Measurements from ENCODE around the gene CLEC16A. TPM values are rescaled to one million over a fixed set of nuclear protein-coding genes. Genes with fewer than 3 reads are reported as not detected.
A peak's percentile ranks its signal among the peaks of the same experiment; 100 is the strongest.
"Not testable (repeated sequence)": the region's sequence is repeated elsewhere in the genome, so short reads cannot be mapped to it uniquely, and the experiment has no call there.

The CLEC16A gene
- total and polyA plus RNA-seq, 5 donors from 2014 or later, result 11.8 to 38.9 (median 12.3) TPM

DNA sequence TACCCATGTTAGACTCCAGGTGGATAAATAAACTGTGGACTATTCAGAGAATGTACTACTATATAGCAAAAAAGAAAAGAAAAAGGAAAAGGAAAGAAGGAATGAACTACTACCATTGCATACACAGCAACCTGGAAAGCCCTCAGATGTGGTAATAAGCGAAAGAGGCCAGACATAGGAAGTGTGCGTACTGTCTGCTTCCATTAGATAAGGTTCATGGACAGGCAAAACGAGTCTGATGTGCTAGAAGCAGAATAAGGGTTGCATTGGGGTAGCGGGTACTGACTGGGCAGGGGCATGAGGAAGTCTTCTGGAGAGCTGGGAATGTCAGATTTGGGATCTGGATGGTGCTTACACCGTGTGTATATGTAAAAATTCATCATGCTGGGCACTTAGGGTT lies 21.8 kb downstream of the CLEC16A start:
- ATAC-seq (ENCODE audit: low read depth in 2 of 2), result no peak
- no peak for DNase-seq
- H3K27ac Mint-ChIP-seq, result peak overlapping the region; percentile 90 to 93 (median 90)
- peaks cover 14 to 30% (median 28%) of the 10 kb centered on the region in 4 donors for H3K4me1 Mint-ChIP-seq
- H3K4me1 ChIP-seq (ENCODE audit: control insufficient read depth, insufficient read depth, low read length, poor library complexity, severe bottlenecking), result peaks cover 23% of the 10 kb centered on the region
- no peak overlapping the region for H3K4me3 ChIP-seq (ENCODE audit: low read depth, low read length)
- H3K27me3 Mint-ChIP-seq, result no peaks in the 10 kb centered on the region
- H3K4me3 Mint-ChIP-seq, result peak overlapping the region in 2 of 4 donors; percentile 9 to 44
- H3K27me3 ChIP-seq (ENCODE audit: control insufficient read depth, insufficient read depth, low read length), result no peaks in the 10 kb centered on the region
- no peaks in the 10 kb centered on the region for H3K9me3 ChIP-seq (ENCODE audit: control insufficient read depth in 2 of 2, low read length in 2 of 2)
- H3K27ac ChIP-seq (ENCODE audit: insufficient read depth, low read length, poor library complexity, severe bottlenecking), result peak overlapping the region; percentile 36
- H3K9me3 Mint-ChIP-seq, result no peaks in the 10 kb centered on the region
- H3K36me3 Mint-ChIP-seq, result peaks cover 18% of the 10 kb centered on the region
- H3K36me3 ChIP-seq (ENCODE audit: control insufficient read depth, insufficient read depth, low read length), result peaks cover 41% of the 10 kb centered on the region

DNA sequence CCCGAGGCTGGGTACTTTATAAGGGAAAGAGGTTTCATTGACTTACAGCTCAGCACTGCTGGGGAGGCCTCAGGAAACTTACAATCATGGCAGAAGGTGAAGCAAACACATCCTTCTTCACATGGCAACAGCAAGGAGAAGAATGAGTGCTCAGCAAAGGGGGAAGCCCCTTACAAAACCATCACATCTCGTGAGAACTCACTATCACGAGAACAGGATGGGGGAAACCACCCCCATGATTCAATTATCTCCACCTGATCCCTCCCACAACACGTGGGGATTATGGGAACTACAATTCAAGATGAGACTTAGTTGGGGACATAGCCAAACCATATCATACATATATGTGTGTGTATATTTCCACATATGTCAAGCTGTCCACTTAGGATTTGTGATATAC lies 22.2 kb downstream of the CLEC16A start:
- not testable (repeated sequence) for H3K9me3 Mint-ChIP-seq; H3K27me3 ChIP-seq (ENCODE audit: control insufficient read depth, insufficient read depth, low read length); ATAC-seq (ENCODE audit: low read depth in 2 of 2); H3K9me3 ChIP-seq (ENCODE audit: control insufficient read depth in 2 of 2, low read length in 2 of 2); H3K27me3 Mint-ChIP-seq; H3K4me3 ChIP-seq (ENCODE audit: low read depth, low read length); H3K27ac ChIP-seq (ENCODE audit: insufficient read depth, low read length, poor library complexity, severe bottlenecking)
- H3K27ac Mint-ChIP-seq, result peak overlapping the region in 2 of 3 donors; percentile 90 to 93
- H3K4me3 Mint-ChIP-seq, result peak overlapping the region in 1 of 4 donors; percentile 9
- Histone ChIP-seq H3K4me1 (ENCODE audit: control insufficient read depth, insufficient read depth, low read length, poor library complexity, severe bottlenecking) (peaks cover 25% of the 10 kb centered on the region), H3K36me3 (ENCODE audit: control insufficient read depth, insufficient read depth, low read length) (peaks cover 40% of the 10 kb centered on the region)
- H3K4me1 Mint-ChIP-seq, result peaks cover 14 to 33% (median 28%) of the 10 kb centered on the region in 4 donors
- DNase-seq, result peak in 1 of 3 donors; percentile 49
- peaks cover 18% of the 10 kb centered on the region for H3K36me3 Mint-ChIP-seq

DNA sequence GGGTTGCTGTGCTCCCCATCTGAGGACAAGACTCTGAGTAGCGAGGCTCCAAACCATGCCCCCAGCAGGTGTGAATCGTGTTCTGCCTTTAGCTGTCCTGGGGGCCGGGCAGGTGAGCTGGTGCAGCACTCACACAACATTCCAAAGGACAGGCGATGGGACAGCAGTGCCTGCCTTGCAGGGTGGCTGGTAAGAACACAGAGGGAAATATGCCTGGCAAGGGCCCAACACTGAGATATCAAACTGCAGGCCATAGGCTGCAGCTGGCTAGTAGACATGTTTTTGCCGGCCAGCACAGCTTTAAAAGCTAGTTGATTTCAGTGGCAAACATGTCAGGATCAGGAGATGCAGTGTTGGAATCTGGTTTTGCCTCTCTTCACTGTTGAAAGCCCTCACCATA lies 23.6 kb downstream of the CLEC16A start:
- H3K4me1 ChIP-seq (ENCODE audit: control insufficient read depth, insufficient read depth, low read length, poor library complexity, severe bottlenecking), result peaks cover 40% of the 10 kb centered on the region

DNA sequence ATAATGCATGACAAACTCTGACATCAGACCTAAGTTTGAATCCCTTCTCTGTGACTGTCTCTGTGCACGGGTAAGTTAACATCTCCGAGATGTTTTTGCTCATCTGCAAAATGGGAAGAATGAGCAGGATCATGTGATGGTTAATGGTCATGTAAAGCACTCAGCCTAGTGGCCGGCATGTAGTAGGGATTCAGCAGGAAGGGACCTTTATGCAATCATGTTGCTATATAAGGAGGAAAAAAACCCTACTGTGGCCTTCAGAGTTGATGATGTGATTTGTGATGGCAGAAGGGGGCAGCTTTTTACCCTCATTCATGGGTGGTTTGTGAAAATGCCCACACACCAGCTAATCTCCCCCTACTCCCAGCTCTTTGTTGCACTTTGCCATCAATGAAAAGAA lies 24.1 kb downstream of the CLEC16A start:
- Histone ChIP-seq H3K36me3 (ENCODE audit: control insufficient read depth, insufficient read depth, low read length) (peaks cover 33% of the 10 kb centered on the region), H3K27me3 (ENCODE audit: control insufficient read depth, insufficient read depth, low read length) (no peaks in the 10 kb centered on the region), H3K27ac (ENCODE audit: insufficient read depth, low read length, poor library complexity, severe bottlenecking) (no peak overlapping the region), H3K4me3 (ENCODE audit: low read depth, low read length) (no peak overlapping the region), H3K9me3 (ENCODE audit: control insufficient read depth in 2 of 2, low read length in 2 of 2) (no peaks in the 10 kb centered on the region), H3K4me1 (ENCODE audit: control insufficient read depth, insufficient read depth, low read length, poor library complexity, severe bottlenecking) (peaks cover 43% of the 10 kb centered on the region)
- Mint-ChIP-seq H3K9me3 (no peaks in the 10 kb centered on the region), H3K27me3 (no peaks in the 10 kb centered on the region), H3K4me3 (no peak overlapping the region), H3K27ac (peak overlapping the region in 1 of 3 donors; percentile 58), H3K4me1 (peaks cover 27 to 53% (median 41%) of the 10 kb centered on the region in 4 donors), H3K36me3 (peaks cover 9% of the 10 kb centered on the region)
- ATAC-seq (ENCODE audit: low read depth in 2 of 2) (no peak), DNase-seq (no peak)

More for the DNA sequence above, 23.6 kb downstream of the CLEC16A start:
- peak overlapping the region in 1 of 3 donors; percentile 58 for H3K27ac Mint-ChIP-seq
- H3K27me3 Mint-ChIP-seq, result no peaks in the 10 kb centered on the region
- H3K36me3 Mint-ChIP-seq, result peaks cover 9% of the 10 kb centered on the region
- DNase-seq (no peak), ATAC-seq (ENCODE audit: low read depth in 2 of 2) (no peak)
- Histone ChIP-seq H3K4me3 (ENCODE audit: low read depth, low read length) (no peak overlapping the region), H3K27ac (ENCODE audit: insufficient read depth, low read length, poor library complexity, severe bottlenecking) (no peak overlapping the region), H3K36me3 (ENCODE audit: control insufficient read depth, insufficient read depth, low read length) (peaks cover 36% of the 10 kb centered on the region), H3K27me3 (ENCODE audit: control insufficient read depth, insufficient read depth, low read length) (no peaks in the 10 kb centered on the region), H3K9me3 (ENCODE audit: control insufficient read depth in 2 of 2, low read length in 2 of 2) (no peaks in the 10 kb centered on the region)
- no peak overlapping the region for H3K4me3 Mint-ChIP-seq
- no peaks in the 10 kb centered on the region for H3K9me3 Mint-ChIP-seq
- H3K4me1 Mint-ChIP-seq, result peaks cover 23 to 47% (median 36%) of the 10 kb centered on the region in 4 donors

DNA sequence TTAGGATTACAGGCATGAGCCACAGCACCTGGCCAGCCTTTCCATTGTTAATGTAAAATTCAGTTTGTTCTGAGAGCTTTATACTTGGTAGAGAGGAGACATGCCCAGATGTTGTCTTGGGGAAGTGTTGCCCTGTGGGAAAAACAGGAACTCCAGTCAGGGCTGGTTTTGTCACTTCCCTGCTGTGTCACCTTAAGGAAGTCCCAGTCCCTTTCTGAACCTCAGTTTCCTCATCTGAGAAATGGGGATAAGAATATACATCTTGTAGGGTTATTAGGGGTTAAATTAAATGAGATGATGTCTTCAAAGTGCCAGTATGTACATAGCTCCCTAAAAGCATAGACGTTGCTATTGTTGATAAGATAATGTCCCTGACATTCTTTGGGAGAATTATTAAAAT lies 25.3 kb downstream of the CLEC16A start:
- ATAC-seq (ENCODE audit: low read depth in 2 of 2) (no peak), DNase-seq (no peak)
- Histone ChIP-seq H3K27ac (ENCODE audit: insufficient read depth, low read length, poor library complexity, severe bottlenecking) (no peak overlapping the region), H3K4me3 (ENCODE audit: low read depth, low read length) (no peak overlapping the region), H3K9me3 (ENCODE audit: control insufficient read depth in 2 of 2, low read length in 2 of 2) (no peaks in the 10 kb centered on the region), H3K4me1 (ENCODE audit: control insufficient read depth, insufficient read depth, low read length, poor library complexity, severe bottlenecking) (peaks cover 34% of the 10 kb centered on the region), H3K36me3 (ENCODE audit: control insufficient read depth, insufficient read depth, low read length) (peaks cover 30% of the 10 kb centered on the region), H3K27me3 (ENCODE audit: control insufficient read depth, insufficient read depth, low read length) (no peaks in the 10 kb centered on the region)
- Mint-ChIP-seq H3K4me1 (peaks cover 22 to 44% (median 33%) of the 10 kb centered on the region in 4 donors), H3K9me3 (no peaks in the 10 kb centered on the region), H3K36me3 (peaks cover 11% of the 10 kb centered on the region), H3K27me3 (no peaks in the 10 kb centered on the region), H3K27ac (no peak overlapping the region), H3K4me3 (no peak overlapping the region)

DNA sequence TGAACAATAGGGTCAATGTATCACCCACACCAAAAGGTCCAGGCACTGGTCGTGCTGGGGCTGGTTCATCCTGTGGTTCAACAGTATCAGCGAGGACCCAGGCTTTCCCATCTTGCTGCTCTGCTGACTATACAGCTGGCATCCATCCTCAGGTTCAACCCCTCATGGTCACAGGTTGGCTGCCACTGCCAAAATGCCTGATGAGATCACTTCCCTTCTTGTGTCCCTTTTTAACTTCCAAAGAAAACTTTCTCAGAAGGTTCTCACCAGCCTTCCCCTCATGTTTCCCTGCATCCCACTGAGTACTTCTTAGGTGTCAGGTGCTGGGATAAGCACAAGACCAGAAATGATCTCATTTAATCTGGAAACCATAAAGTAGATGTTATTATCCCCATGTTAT lies 25.7 kb downstream of the CLEC16A start:
- H3K27me3 Mint-ChIP-seq, result no peaks in the 10 kb centered on the region
- no peak overlapping the region for H3K4me3 Mint-ChIP-seq
- H3K27ac ChIP-seq (ENCODE audit: insufficient read depth, low read length, poor library complexity, severe bottlenecking), result no peak overlapping the region
- H3K4me1 Mint-ChIP-seq, result peaks cover 22 to 40% (median 28%) of the 10 kb centered on the region in 4 donors
- no peaks in the 10 kb centered on the region for H3K27me3 ChIP-seq (ENCODE audit: control insufficient read depth, insufficient read depth, low read length)
- no peak overlapping the region for H3K4me3 ChIP-seq (ENCODE audit: low read depth, low read length)
- peaks cover 30% of the 10 kb centered on the region for H3K4me1 ChIP-seq (ENCODE audit: control insufficient read depth, insufficient read depth, low read length, poor library complexity, severe bottlenecking)
- peaks cover 30% of the 10 kb centered on the region for H3K36me3 ChIP-seq (ENCODE audit: control insufficient read depth, insufficient read depth, low read length)
- H3K36me3 Mint-ChIP-seq, result peaks cover 15% of the 10 kb centered on the region
- DNase-seq (no peak), ATAC-seq (ENCODE audit: low read depth in 2 of 2) (no peak)
- no peak overlapping the region for H3K27ac Mint-ChIP-seq
- no peaks in the 10 kb centered on the region for H3K9me3 Mint-ChIP-seq
- no peaks in the 10 kb centered on the region for H3K9me3 ChIP-seq (ENCODE audit: control insufficient read depth in 2 of 2, low read length in 2 of 2)

DNA sequence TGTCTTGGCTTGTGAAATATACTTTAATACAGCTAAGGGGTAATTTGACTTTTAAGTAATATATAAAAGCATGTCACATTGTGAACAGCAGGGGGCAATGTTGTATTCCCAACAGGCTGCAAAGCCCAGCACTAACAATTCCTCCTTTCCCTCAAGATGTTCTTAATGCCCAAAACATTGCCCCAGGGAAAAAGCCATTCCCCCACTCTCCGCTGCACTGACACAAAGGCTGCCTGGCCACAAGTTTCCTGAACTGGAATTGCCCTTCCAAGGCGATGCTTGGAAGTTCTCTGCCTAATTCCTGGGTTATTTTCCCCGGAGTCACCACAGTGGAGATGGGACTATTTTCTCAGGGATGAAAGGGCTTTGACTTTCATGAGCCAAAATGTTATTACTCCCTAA lies 27.2 kb downstream of the CLEC16A start:
- no peak overlapping the region for H3K27ac ChIP-seq (ENCODE audit: insufficient read depth, low read length, poor library complexity, severe bottlenecking)
- Mint-ChIP-seq H3K4me3 (peak overlapping the region in 1 of 4 donors; percentile 9), H3K27ac (peak overlapping the region in 1 of 3 donors; percentile 20), H3K9me3 (no peaks in the 10 kb centered on the region), H3K36me3 (peaks cover 17% of the 10 kb centered on the region), H3K4me1 (peaks cover 13 to 25% (median 14%) of the 10 kb centered on the region in 4 donors), H3K27me3 (no peaks in the 10 kb centered on the region)
- H3K9me3 ChIP-seq (ENCODE audit: control insufficient read depth in 2 of 2, low read length in 2 of 2), result no peaks in the 10 kb centered on the region
- H3K4me1 ChIP-seq (ENCODE audit: control insufficient read depth, insufficient read depth, low read length, poor library complexity, severe bottlenecking), result peaks cover 20% of the 10 kb centered on the region
- peak; percentile 31 to 45 for ATAC-seq (ENCODE audit: low read depth in 2 of 2)
- H3K27me3 ChIP-seq (ENCODE audit: control insufficient read depth, insufficient read depth, low read length), result no peaks in the 10 kb centered on the region
- H3K4me3 ChIP-seq (ENCODE audit: low read depth, low read length), result no peak overlapping the region
- H3K36me3 ChIP-seq (ENCODE audit: control insufficient read depth, insufficient read depth, low read length), result peaks cover 36% of the 10 kb centered on the region
- peak in 2 of 3 donors; percentile 47 to 81 for DNase-seq

DNA sequence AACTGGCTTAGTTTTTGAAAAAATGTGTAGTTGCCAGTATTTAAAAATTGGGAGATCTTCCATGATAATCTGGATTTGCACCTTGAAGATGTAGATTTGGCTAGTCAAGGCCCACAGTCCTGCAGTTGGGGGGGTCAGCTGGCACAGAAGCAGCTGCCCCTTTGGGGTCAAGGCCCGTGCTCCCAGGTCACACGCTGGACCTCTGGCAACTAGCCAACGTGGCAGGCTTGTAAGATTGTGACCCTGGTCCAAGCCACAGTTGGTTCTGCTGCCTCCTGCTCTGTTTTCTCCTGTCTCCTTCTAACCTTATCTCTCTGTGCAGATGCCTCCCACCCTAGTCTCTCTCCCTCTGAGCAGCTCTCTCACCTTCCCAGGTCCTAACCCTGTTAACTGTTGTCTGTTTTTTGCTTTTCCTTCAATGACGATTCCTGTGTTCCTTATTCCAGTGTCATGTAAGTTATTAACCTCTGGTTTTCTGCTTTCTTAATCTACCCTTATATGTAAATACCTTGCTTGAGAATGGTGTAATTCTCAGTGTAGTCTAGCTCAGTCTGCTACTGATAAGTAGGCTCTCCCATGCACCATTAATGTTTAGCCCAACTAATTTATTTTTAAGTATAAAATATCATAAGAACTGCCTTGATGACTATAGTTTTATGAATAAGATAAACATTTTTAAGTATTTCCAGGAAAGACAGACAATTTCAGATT lies 27.9 kb downstream of the CLEC16A start:
- H3K9me3 Mint-ChIP-seq, result no peaks in the 10 kb centered on the region
- Histone ChIP-seq H3K27ac (ENCODE audit: insufficient read depth, low read length, poor library complexity, severe bottlenecking) (no peak overlapping the region), H3K36me3 (ENCODE audit: control insufficient read depth, insufficient read depth, low read length) (peaks cover 38% of the 10 kb centered on the region), H3K4me3 (ENCODE audit: low read depth, low read length) (no peak overlapping the region), H3K27me3 (ENCODE audit: control insufficient read depth, insufficient read depth, low read length) (no peaks in the 10 kb centered on the region), H3K4me1 (ENCODE audit: control insufficient read depth, insufficient read depth, low read length, poor library complexity, severe bottlenecking) (peaks cover 20% of the 10 kb centered on the region), H3K9me3 (ENCODE audit: control insufficient read depth in 2 of 2, low read length in 2 of 2) (no peaks in the 10 kb centered on the region)
- ATAC-seq (ENCODE audit: low read depth in 2 of 2) (peak; percentile 51 to 61), DNase-seq (no peak)
- peaks cover 13 to 24% (median 15%) of the 10 kb centered on the region in 4 donors for H3K4me1 Mint-ChIP-seq
- H3K27me3 Mint-ChIP-seq, result no peaks in the 10 kb centered on the region
- peak overlapping the region in 1 of 3 donors; percentile 85 for H3K27ac Mint-ChIP-seq
- H3K4me3 Mint-ChIP-seq, result peak overlapping the region in 1 of 4 donors; percentile 29
- H3K36me3 Mint-ChIP-seq, result peaks cover 19% of the 10 kb centered on the region
